Measurements from ENCODE around the gene PDHX. TPM values are rescaled to one million over a fixed set of nuclear protein-coding genes. Genes with fewer than 3 reads are reported as not detected.

The PDHX gene
- total and polyA plus RNA-seq, 10 of the 15 experiments (the other 5 are each of a cell fraction or from before 2014, with no cell fraction given): 14.5 to 41.9 (median 28.0) TPM

- no peak for FAIRE-seq
- Histone ChIP-seq H3K36me3 (ENCODE audit: control insufficient read depth in 2 of 2, insufficient read depth in 2 of 2, low read length in 1 of 2) (no peaks in the 10 kb centered on the region), H3K9me3 (replicated peaks; ENCODE audit: control insufficient read depth, insufficient read depth, low read length) (no peaks in the 10 kb centered on the region), H3K4me2 (ENCODE audit: control insufficient read depth, insufficient read depth) (no peak overlapping the region), H3K4me3 (no peak overlapping the region), H3K9ac (ENCODE audit: control insufficient read depth, insufficient read depth, low read length) (no peak overlapping the region), H3K27ac (ENCODE audit: control insufficient read depth, insufficient read depth) (no peak overlapping the region), H3K27me3 (replicated peaks in 1 of 2; ENCODE audit: control insufficient read depth in 2 of 2, insufficient read depth in 2 of 2, low read length in 1 of 2) (no peaks in the 10 kb centered on the region), H3K79me2 (ENCODE audit: control insufficient read depth, insufficient read depth, low read length) (no peaks in the 10 kb centered on the region), H4K20me1 (ENCODE audit: control insufficient read depth, insufficient read depth) (no peaks in the 10 kb centered on the region), H2AFZ (ENCODE audit: control insufficient read depth, low read depth, low read length) (no peak overlapping the region), H3K4me1 (ENCODE audit: control insufficient read depth, insufficient read depth, low read length) (no peaks in the 10 kb centered on the region)
- TF ChIP-seq USF1 (IDR thresholded peaks at IDR 0.05; ENCODE audit: borderline replicate concordance, extremely low read length, insufficient read depth, low read depth, low read length): no peak
- intact Hi-C loops (cut with micrococcal nuclease; ENCODE audit: unreplicated experiment) (no loop called here), in situ Hi-C loops (cut with MboI) (no loop called here)
- ChIA-PET SMC1A (ENCODE audit: uncharacterized antibody, unreplicated experiment) (no interaction called here), CTCF (no interaction called here), POLR2A (no interaction called here), RAD21 (ENCODE audit: unreplicated experiment) (no interaction called here)
- ATAC-seq: no peak
- no TSS peak for BruUV-seq (replicated peaks)
- no peak for DNase-seq (ENCODE audit: low read depth, low spot score)
- WGBS (ENCODE audit: insufficient coverage, insufficient replicate concordance, low lambda C conversion rate, missing lambda C conversion rate): 100% methylated on average over 5 of the region's 5 CpGs
Measured at GRCh38 chr11:34963351-34963750, 46.9 kb downstream of the PDHX start.

- Histone ChIP-seq H3K27ac (ENCODE audit: control insufficient read depth, insufficient read depth) (no peak overlapping the region), H3K27me3 (replicated peaks in 1 of 2; ENCODE audit: control insufficient read depth in 2 of 2, insufficient read depth in 2 of 2, low read length in 1 of 2) (no peaks in the 10 kb centered on the region), H2AFZ (ENCODE audit: control insufficient read depth, low read depth, low read length) (no peak overlapping the region), H4K20me1 (ENCODE audit: control insufficient read depth, insufficient read depth) (no peaks in the 10 kb centered on the region), H3K9me3 (replicated peaks; ENCODE audit: control insufficient read depth, insufficient read depth, low read length) (no peaks in the 10 kb centered on the region), H3K4me3 (no peak overlapping the region), H3K4me2 (ENCODE audit: control insufficient read depth, insufficient read depth) (no peak overlapping the region), H3K36me3 (ENCODE audit: control insufficient read depth in 2 of 2, insufficient read depth in 2 of 2, low read length in 1 of 2) (0 out of 4 replicates have a peak, but pooled peaks cover 0 to 2% of the 10 kb centered on the region in 2 experiments), H3K4me1 (ENCODE audit: control insufficient read depth, insufficient read depth, low read length) (no peaks in the 10 kb centered on the region), H3K9ac (ENCODE audit: control insufficient read depth, insufficient read depth, low read length) (no peak overlapping the region), H3K79me2 (ENCODE audit: control insufficient read depth, insufficient read depth, low read length) (no peaks in the 10 kb centered on the region)
- ChIA-PET POLR2A (no interaction called here), CTCF (interaction anchor here (0.8 to 1.5 kb wide), 4 partner anchors 9 to 340 kb away, joined by 3 read pairs; no protein-coding TSS in a partner anchor), SMC1A (ENCODE audit: uncharacterized antibody, unreplicated experiment) (interaction anchor here (0.7 to 2.0 kb wide), 5 partner anchors 10 to 20 kb away, joined by 3 to 4 read pairs (median 3); no protein-coding TSS in a partner anchor), RAD21 (ENCODE audit: unreplicated experiment) (interaction anchor here (1.1 kb wide), 1 partner anchor 426 kb away, joined by 3 read pairs; no protein-coding TSS in a partner anchor)
- DNase-seq (ENCODE audit: low read depth, low spot score): no peak
- no peak for ATAC-seq
- no peak for FAIRE-seq
- WGBS (ENCODE audit: insufficient coverage, insufficient replicate concordance, low lambda C conversion rate, missing lambda C conversion rate): 49% methylated on average over 3 of the region's 3 CpGs
- BruUV-seq (replicated peaks): no TSS peak
- in situ Hi-C loops (cut with MboI) (no loop called here), intact Hi-C loops (cut with micrococcal nuclease; ENCODE audit: unreplicated experiment) (no loop called here)
- TF ChIP-seq USF2 (IDR thresholded peaks at IDR 0.05; ENCODE audit: borderline replicate concordance, low read depth, low read length): no peak
- TF ChIP-seq REST (IDR thresholded peaks at IDR 0.05; ENCODE audit: low read depth, low read length): no peak
- TF ChIP-seq TBL1XR1 (IDR thresholded peaks at IDR 0.05; ENCODE audit: low read depth, low read length): no peak
- TF ChIP-seq BCL11A (IDR thresholded peaks at IDR 0.05; ENCODE audit: low read depth, low read length): no peak
- TF ChIP-seq EZH2 (IDR thresholded peaks at IDR 0.05; ENCODE audit: borderline replicate concordance, control insufficient read depth, low read depth, low read length): no peak
- no peak for TF ChIP-seq BCL3 (IDR thresholded peaks at IDR 0.05; ENCODE audit: borderline replicate concordance, insufficient read depth, low read depth, low read length, poor library complexity, severe bottlenecking)
- no peak for TF ChIP-seq JUNB (IDR thresholded peaks at IDR 0.05)
Measured at GRCh38 chr11:34964610-34965331, 48.4 kb downstream of the PDHX start.

Measured in GM12878 (cell line).